ENCODE results near the gene TSPAN14. TPM values are rescaled to one million over a fixed set of nuclear protein-coding genes. Genes with fewer than 3 reads are reported as not detected.

Gene TSPAN14
- total RNA-seq, 1 experiment from 2014 or later: not detected

GRCh38 chr10:80526218-80526617 is 72.1 kb downstream of the TSPAN14 start:
- Histone ChIP-seq H3K36me3 (ENCODE audit: low read depth, low read length) (no peaks in the 10 kb centered on the region), H3F3A (ENCODE audit: low read length, unreplicated experiment) (no peaks in the 10 kb centered on the region), H3K4me2 (ENCODE audit: low read length) (no peak overlapping the region), H3K27me3 (ENCODE audit: low read length) (no peaks in the 10 kb centered on the region), H3K27ac (ENCODE audit: low read length) (no peak overlapping the region), H3K9ac (ENCODE audit: low read length) (no peak overlapping the region), H3K4me1 (ENCODE audit: insufficient read depth, low read length) (no peaks in the 10 kb centered on the region), H3K4me3 (ENCODE audit: low read length) (no peak overlapping the region), H3K9me3 (ENCODE audit: low read length) (no peaks in the 10 kb centered on the region), H3K9me2 (replicated peaks; ENCODE audit: low read length) (no peaks in the 10 kb centered on the region), H4K20me1 (ENCODE audit: low read length) (no peaks in the 10 kb centered on the region), H3K79me2 (ENCODE audit: low read length) (no peaks in the 10 kb centered on the region), H2AFZ (ENCODE audit: low read length) (no peak overlapping the region)
- BruUV-seq (replicated peaks): no TSS peak
- CTCF ChIA-PET: no interaction called here
- TF ChIP-seq EZH2phosphoT487 (IDR thresholded peaks at IDR 0.05; ENCODE audit: borderline replicate concordance, low read length): no peak
- no peak for TF ChIP-seq EZH2 (IDR thresholded peaks at IDR 0.05; ENCODE audit: low read length, unreplicated experiment)
- TF ChIP-seq CTCF (conservative IDR thresholded peaks at IDR 0.05; ENCODE audit: low read depth, low read length): no peak
- POLR2A ChIA-PET (ENCODE audit: unreplicated experiment): no interaction called here
- no peak for ATAC-seq
- no peak for DNase-seq
- intact Hi-C loops (cut with micrococcal nuclease): no loop called here

- Histone ChIP-seq H3K36me3 (ENCODE audit: low read depth, low read length) (no peaks in the 10 kb centered on the region), H3K27me3 (ENCODE audit: low read length) (no peaks in the 10 kb centered on the region), H4K20me1 (ENCODE audit: low read length) (no peaks in the 10 kb centered on the region), H3K9me2 (replicated peaks; ENCODE audit: low read length) (no peaks in the 10 kb centered on the region), H2AFZ (ENCODE audit: low read length) (no peak overlapping the region), H3K9me3 (ENCODE audit: low read length) (no peaks in the 10 kb centered on the region), H3K4me2 (ENCODE audit: low read length) (no peak overlapping the region), H3K9ac (ENCODE audit: low read length) (no peak overlapping the region), H3F3A (ENCODE audit: low read length, unreplicated experiment) (no peaks in the 10 kb centered on the region), H3K4me1 (ENCODE audit: insufficient read depth, low read length) (no peaks in the 10 kb centered on the region), H3K79me2 (ENCODE audit: low read length) (no peaks in the 10 kb centered on the region), H3K4me3 (ENCODE audit: low read length) (no peak overlapping the region), H3K27ac (ENCODE audit: low read length) (no peak overlapping the region)
- no peak for ATAC-seq
- no peak for TF ChIP-seq EZH2phosphoT487 (IDR thresholded peaks at IDR 0.05; ENCODE audit: borderline replicate concordance, low read length)
- TF ChIP-seq CTCF (conservative IDR thresholded peaks at IDR 0.05; ENCODE audit: low read depth, low read length): no peak
- TF ChIP-seq EZH2 (IDR thresholded peaks at IDR 0.05; ENCODE audit: low read length, unreplicated experiment): no peak
- intact Hi-C loops (cut with micrococcal nuclease): no loop called here
- no TSS peak for BruUV-seq (replicated peaks)
- no peak for DNase-seq
- ChIA-PET POLR2A (ENCODE audit: unreplicated experiment) (no interaction called here), CTCF (no interaction called here)
Measured at GRCh38 chr10:80526742-80527141, 72.6 kb downstream of the TSPAN14 start.

- Histone ChIP-seq H3K4me3 (ENCODE audit: low read length) (no peak overlapping the region), H3K79me2 (ENCODE audit: low read length) (no peaks in the 10 kb centered on the region), H3K9ac (ENCODE audit: low read length) (no peak overlapping the region), H4K20me1 (ENCODE audit: low read length) (no peaks in the 10 kb centered on the region), H3K4me2 (ENCODE audit: low read length) (no peak overlapping the region), H3K27me3 (ENCODE audit: low read length) (no peaks in the 10 kb centered on the region), H3K27ac (ENCODE audit: low read length) (no peak overlapping the region), H2AFZ (ENCODE audit: low read length) (no peak overlapping the region), H3K4me1 (ENCODE audit: insufficient read depth, low read length) (no peaks in the 10 kb centered on the region), H3K36me3 (ENCODE audit: low read depth, low read length) (no peaks in the 10 kb centered on the region), H3F3A (ENCODE audit: low read length, unreplicated experiment) (no peaks in the 10 kb centered on the region), H3K9me3 (ENCODE audit: low read length) (no peaks in the 10 kb centered on the region), H3K9me2 (replicated peaks; ENCODE audit: low read length) (no peaks in the 10 kb centered on the region)
- POLR2A ChIA-PET (ENCODE audit: unreplicated experiment): no interaction called here
- intact Hi-C loops (cut with micrococcal nuclease): no loop called here
- CTCF ChIA-PET: no interaction called here
- no TSS peak for BruUV-seq (replicated peaks)
- ATAC-seq (no peak), DNase-seq (no peak)
- TF ChIP-seq CTCF (conservative IDR thresholded peaks at IDR 0.05; ENCODE audit: low read depth, low read length): no peak
- TF ChIP-seq EZH2phosphoT487 (IDR thresholded peaks at IDR 0.05; ENCODE audit: borderline replicate concordance, low read length): no peak
- TF ChIP-seq EZH2 (IDR thresholded peaks at IDR 0.05; ENCODE audit: low read length, unreplicated experiment): no peak
Measured at GRCh38 chr10:80528185-80528700, 74.1 kb downstream of the TSPAN14 start.

Data from PC-3 (cell line).